HTR-8/SVneo (cell line): ENCODE results near the gene RAPGEF4.
"Not testable (repeated sequence)": the region's sequence is repeated elsewhere in the genome, so short reads cannot be mapped to it uniquely, and the experiment has no call there.

ENCODE experiments used
- DNase-seq: peaks from one replicate; pipeline ENCODE4 v3.0.0; 2011; ENCODE audit warnings: low spot score, mixed read lengths; ENCODE audit not compliant: insufficient read length
- FAIRE-seq: peaks from 2 replicates; lab custom pipeline; 2011; peaks lifted over from hg19 to GRCh38; lab: Jason Lieb, UNC

RAPGEF4 gene

DNA sequence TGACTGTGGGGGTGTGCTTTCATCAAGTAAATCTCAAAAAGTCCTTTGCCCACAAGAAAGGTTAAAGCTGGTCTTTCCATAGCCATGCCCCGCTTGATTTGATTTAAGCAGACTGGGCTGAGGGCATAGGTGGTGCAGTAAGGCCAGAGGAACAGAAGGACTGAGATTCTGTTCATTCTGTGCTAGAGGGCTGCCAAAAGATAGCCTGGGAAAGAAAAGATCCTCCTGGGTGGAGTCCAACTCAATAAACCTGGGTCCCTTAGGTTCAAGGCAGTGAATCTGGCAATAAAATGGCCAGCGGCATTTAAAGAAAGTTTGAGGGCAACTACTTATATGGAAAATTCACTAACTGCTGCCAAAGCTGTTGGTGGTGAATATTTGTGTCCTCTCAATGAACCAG, 280.8 kb downstream of the RAPGEF4 start:
- DNase-seq (no peak), FAIRE-seq (no peak)

DNA sequence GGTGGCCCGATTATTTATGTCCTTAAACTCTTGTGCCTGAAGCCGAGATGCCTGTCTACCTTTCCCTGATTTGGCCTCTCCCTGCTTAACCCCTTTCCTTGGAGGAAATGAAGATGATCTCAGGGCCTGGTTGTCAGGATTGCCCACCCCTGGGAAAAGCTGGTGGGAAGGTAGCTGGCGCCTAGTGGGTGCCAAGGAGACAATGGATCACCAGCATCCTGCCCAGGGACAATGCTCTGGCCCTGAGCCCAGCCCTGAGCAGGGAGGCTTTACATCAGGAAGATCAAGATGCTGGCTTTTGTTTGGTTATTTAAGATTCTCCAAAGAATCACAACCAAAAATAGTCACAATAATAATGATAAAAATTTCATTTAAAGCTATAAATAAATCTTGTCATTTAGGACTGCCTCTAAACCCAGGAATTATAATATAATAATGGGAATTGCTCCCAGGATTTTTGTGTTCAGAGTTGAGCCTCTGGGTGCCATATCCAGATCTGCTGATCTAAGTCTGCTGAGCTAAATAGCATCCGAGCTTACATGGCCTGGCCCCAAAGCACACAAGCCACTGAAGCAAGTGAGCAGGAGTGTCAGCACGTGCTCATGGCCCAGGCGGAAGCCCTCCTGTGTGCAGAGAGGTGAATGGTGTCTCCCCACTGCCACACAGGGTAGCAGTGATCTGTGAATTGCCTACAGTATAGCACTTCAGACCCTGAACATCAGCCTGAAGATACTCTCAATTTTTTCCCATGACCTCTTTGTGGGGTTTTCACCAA, 282.2 kb downstream of the RAPGEF4 start:
- DNase-seq, result no peak
- no peak for FAIRE-seq

DNA sequence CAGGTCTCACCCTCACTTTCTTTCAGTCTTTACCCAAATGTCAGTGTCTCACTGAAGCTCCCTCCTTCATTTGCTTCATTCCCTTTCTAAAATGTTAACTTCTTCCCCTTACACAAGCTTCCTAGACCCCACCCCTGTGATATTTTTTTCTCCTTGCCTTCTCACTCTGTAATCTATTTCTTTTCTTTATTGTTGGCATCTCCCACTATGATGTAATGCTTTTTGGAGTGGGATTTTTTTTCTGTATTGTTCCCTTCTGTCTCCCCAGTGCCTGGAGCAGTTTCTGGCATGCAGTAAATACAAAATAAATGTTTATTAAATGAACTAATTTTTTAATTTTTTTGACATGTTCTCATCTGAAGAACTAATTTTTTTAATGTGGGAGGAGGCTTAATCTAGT, 284.1 kb downstream of the RAPGEF4 start:
- DNase-seq (no peak), FAIRE-seq (no peak)

DNA sequence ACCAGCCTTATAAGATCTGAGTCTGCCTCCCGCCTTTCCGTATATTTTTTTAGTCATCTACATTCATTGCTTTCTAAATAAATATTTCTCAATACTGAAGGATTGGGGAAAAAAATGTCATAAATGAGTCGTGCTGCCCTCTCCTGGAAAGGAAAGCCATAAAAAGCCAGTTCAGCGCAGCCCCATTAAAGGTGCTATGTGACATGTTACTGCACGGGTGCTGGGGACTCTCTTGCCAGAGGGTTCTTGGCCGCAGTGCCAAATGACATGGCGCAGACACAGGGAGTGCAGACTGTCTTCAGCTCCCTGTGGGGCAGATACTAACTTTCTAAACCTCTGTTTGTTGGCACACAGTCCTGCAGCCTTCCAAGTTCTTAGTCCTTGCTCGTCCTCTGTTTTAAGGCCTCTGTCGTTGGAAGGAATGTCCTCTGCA, 286.3 kb downstream of the RAPGEF4 start:
- DNase-seq (peak; percentile 32), FAIRE-seq (no peak)

GRCh38 chr2:173023718-173024117, 288.1 kb downstream of the RAPGEF4 start:
- FAIRE-seq (no peak), DNase-seq (no peak)

DNA sequence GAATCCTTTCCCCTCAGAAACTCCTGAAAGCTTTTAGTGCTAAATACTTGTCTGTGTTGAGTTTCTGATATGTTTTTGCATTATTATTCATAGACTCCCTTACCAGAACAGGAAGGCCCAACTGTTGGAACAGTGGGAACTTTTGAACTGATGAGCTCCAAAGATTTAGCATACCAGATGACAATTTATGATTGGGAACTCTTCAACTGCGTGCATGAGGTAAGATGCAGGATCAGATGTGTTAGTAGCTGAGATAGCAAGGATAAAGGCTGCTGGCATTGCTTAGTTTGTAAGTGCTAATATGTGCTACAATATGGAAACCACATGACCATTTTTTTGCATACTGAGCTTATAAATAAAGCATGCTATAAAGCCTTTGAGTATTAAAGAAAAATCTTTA, 290.8 kb downstream of the RAPGEF4 start:
- FAIRE-seq, result no peak

GRCh38 chr2:173027181-173028128, 291.8 kb downstream of the RAPGEF4 start:
- peak; percentile 93 for FAIRE-seq
- peak; percentile 65 for DNase-seq

More for the DNA sequence above, 290.8 kb downstream of the RAPGEF4 start:
- no peak for DNase-seq

GRCh38 chr2:173028141-173028540, 292.5 kb downstream of the RAPGEF4 start:
- no peak for FAIRE-seq

GRCh38 chr2:173028671-173029070, 293.0 kb downstream of the RAPGEF4 start:
- DNase-seq, result no peak
- FAIRE-seq, result no peak

More at GRCh38 chr2:173028141-173028540, 292.5 kb downstream of the RAPGEF4 start:
- DNase-seq, result no peak

DNA sequence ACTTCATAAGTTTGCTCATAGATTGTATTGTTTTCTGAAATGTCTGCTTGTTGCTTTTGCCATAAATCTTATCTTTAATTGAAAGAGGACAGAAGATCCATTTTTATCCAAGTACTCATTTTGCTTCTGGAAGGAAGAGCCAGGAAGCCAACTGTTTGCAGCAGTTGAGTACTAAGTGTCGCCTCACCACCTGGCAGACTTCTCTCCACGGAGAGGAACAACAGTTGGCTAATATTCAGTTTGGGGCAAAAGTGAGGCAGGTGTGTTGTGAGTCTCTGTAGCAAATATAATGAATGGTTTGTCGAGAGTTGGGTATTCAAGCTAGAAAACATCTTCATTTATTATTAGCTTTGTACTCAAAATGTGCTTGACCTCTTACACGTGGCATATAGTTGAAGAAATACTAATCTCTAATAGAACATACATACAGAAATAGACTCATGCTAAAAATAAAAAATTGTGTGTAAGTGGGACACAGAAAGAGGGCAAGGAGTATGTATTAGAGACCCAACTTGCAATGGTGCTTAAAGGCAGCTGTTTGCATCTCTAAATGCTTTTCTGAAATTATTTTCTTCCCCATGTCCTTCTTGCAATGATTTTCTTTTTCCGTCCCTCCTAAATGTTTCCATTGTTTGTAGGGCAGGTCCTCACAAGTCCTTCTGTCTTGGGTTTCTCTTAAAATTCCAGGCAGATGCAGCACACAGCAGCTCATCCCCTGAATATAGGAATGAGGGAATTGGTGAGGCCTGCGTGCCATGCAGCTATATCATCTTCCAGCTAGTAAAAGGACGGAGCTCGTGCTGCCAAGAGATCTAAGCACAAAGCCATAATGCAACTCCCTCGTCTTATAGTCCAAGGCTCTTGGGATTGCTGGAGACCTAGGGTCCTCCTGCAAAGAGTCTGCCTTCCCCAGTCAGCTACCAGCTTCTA, 295.2 kb downstream of the RAPGEF4 start:
- no peak for FAIRE-seq

DNA sequence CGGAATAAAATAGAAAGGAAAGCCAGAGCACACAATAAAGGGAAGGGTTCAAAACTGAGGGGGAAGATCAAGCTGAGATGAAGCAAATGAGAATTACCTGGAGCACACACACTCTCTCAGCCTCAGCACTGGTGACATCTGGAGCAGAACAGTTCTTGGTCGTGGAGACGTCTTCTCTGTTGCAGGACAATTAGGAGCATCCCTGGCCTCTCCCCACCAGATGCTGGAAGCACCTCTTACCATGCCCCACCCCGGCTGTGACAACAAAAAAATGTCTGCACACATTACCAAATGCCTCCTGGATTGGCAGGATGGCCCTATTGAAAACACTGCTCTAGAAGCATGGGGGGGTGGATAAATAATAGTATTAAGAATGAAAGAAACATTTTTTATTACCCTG, 296.4 kb downstream of the RAPGEF4 start:
- no peak for FAIRE-seq
- no peak for DNase-seq

More for the DNA sequence above, 295.2 kb downstream of the RAPGEF4 start:
- no peak for DNase-seq

GRCh38 chr2:173033084-173033483, 297.4 kb downstream of the RAPGEF4 start:
- DNase-seq (no peak), FAIRE-seq (no peak)

- DNase-seq (no peak), FAIRE-seq (no peak)
Measured at GRCh38 chr2:173034143-173034542, 298.5 kb downstream of the RAPGEF4 start.

DNA sequence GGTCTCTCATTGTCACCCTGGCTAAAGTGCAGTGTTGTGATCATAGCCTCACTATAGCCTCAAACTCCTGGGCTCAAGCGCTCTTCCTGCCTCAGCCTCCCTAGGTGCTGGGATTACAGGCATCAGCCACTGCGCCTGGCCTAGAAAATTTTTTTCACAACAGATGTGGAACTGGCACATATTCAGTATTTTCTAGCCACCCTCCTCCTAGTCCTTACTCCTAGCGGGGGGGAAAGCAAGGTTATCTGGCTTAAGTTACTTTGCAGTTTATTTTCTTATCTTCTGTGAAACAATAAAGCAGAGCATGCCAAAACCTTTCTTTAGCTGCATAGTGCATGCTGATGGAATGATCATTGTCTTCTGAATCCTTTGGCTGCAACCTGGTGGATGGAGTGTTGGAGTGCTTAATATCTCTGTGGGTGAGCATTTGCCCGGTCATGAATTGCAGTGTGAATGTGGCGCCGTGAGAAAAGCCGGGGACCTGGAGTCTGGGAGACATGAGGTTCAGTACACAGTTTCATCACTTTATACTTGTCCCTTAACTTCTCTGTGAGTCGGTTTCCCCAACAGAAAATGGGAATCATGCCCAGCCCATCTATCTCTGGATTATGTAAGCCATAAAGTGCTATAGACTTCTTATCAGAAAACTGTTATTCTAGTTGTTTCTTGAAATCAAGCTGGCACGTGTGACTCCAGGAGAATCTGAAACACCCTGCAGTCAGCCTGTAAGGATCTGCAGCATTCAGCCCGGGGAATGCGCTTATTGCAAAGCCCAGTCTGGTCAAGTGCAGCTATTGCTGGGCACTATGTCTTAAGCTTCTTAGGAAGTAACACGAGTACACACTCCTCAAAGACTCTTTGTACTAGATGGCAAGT, 301.8 kb downstream of the RAPGEF4 start:
- DNase-seq, result no peak
- no peak for FAIRE-seq

DNA sequence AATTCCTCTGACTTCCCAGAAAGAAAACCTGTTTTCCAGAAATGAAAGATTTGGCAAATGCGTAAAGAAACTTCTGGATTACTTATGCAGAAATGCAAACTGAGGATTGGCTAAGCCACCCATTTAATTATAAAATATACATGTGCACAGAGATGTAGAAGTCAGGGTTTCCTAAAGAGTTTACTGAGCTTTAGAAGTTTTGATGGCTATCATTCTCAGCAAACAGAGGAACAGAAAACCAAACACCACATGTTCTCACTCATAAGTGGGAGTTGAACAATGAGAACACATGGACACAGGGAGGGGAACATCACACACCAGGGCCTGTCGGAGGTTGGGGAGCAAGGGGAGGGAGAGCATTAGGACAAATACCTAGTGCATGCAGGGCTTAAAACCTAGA, 302.6 kb downstream of the RAPGEF4 start:
- DNase-seq, FAIRE-seq: not testable (repeated sequence)

- no peak for DNase-seq
Measured at GRCh38 chr2:173040729-173041128, 305.1 kb downstream of the RAPGEF4 start.

DNA sequence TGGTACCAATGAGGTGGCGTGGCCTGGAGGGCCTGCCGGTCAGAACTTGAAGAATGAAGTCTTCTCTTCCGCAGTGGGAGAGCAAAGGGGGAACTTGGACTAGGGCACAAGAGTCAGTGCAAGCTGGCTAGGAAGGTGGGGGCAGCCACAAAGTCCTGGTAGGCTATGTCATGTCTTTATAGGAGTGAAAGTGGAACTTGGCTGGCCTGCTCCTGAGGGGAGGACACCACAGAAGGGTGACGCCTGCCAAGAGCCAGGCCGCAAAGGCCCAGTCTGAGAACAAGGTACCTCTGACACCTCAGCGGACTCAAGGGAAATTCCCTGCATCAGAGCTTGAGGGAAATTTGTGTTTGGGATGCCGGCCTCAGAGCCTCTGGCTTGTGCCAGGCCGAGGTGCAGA, 307.8 kb downstream of the RAPGEF4 start:
- no peak for FAIRE-seq
- DNase-seq, result no peak

More at GRCh38 chr2:173040729-173041128, 305.1 kb downstream of the RAPGEF4 start:
- FAIRE-seq, result no peak

- FAIRE-seq, result no peak
- DNase-seq, result no peak
Measured at GRCh38 chr2:173043897-173044519, 308.4 kb downstream of the RAPGEF4 start.
